GM18873 (cell line): ENCODE measurements around the gene CDC42BPG.

Experiments used
- ATAC-seq: cut with Tn5 transposase; IDR thresholded peaks from one replicate; pipeline ENCODE4 v1.9.1; 2021; ENCODE audit warnings: mild to moderate bottlenecking, moderate library complexity, moderate number of reproducible peaks; ENCODE audit not compliant: unreplicated experiment, low FRiP score

The CDC42BPG gene

GRCh38 chr11:64867748-64868462 lies 23.5 kb upstream of the CDC42BPG start:
- ATAC-seq, result no peak

DNA sequence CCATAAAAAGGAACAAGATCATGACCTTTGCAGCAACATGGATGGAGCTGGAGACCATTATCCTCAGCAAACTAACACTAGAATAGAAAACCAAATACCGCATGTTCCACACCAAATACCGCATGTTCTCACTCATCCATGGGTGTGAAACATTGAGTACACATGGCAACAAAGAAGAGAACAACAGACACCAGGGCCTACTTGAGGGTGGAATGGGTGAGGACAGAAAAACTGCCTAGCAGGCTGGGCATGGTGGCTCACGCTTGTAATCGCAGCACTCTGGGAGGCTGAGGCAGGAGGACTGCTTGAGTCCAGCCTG lies 21.7 kb upstream of the CDC42BPG start:
- no peak for ATAC-seq

DNA sequence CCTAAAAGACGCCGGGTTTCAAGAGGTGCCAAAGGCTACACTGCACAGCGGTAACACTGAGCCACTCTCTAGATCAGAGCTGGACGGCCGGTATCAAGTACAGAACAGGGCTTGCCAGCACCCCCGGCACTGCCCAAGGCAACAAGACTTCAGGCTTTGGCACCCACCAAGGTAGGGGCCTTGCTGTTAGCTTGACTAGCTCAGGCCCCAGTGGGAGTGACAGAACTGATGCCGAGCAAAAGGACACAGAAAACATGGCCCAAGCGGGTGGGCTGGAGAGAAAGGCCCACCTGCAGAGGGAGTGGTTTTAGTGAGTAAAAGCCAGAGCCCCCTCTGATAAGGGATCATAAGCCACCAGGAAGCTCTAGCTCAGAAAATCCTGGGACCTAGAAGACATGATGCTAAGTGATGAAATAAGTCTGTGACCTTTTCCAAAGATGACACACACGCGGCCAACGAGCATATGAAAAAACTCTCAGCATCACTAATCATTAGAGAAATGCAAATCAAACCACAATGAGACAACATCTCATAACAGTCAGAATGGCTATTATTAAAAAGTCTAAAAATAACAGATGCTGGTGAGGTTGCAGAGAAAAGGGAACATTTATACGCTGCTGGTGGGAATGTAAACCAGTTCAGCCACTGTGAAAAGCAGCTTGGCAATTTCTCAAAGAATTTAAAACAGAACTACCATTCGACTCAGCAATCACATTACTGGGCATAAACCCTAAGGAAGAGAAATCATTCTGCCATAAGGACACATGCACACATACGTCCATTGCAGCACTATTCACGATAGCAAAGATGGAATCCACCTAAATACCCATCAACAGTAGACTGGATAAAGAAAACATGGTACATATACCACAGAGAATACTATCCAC lies 21.1 kb upstream of the CDC42BPG start:
- ATAC-seq, result no peak

GRCh38 chr11:64864473-64865285 lies 20.2 kb upstream of the CDC42BPG start:
- no peak for ATAC-seq

GRCh38 chr11:64864135-64864472 lies 19.7 kb upstream of the CDC42BPG start:
- ATAC-seq, result no peak

DNA sequence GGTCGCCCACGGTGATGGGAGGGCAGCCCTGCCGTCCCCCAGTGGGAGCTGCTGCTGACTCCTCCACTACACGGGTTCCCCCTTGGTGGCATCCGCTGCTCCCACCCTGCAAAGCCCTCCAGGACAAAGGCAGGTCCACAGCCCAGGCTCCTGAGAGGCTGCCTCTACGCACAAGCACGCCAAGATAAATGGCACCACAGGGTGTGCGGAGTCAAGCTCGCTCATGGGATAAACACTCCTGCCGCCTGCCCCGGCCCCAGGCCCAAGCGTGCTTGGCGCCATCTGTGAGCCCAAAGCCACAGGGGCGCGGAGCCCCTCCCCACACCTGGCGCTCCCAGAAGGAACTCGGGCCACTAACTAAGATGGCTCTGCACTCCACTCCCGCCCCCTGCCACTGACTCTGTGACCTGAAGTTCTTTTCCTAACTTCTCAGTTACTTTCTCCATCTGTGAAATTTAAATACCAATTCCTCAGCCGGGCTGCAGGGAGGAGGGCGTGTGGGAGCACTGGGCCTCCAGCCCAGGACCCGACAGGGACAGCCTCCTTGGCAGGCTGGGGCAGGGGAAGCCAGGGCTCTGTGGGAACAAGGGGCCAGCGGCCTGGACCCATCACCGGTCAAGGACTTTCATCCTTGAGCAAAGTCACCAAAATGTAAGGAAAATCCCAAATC lies 19.1 kb upstream of the CDC42BPG start:
- ATAC-seq, result no peak

DNA sequence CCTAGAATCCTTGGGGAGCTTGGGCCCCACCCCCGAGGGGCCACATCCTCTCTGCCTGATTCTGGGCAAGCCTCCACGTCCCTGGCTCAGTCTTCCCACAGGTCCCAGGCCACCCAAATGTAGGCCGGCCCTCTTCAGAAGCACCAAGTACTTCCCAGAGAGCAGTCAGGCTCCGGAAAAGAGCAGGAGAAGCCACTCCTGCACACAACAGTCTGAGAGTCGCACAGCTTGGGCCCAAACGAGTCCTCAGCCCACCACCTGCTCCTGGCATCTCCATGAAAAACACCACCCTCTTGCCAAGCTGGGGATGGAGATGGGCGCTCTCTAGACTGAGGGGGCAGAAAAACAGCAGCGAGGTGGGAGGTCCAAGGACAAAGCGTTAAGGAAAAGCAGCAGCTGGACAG lies 18.5 kb upstream of the CDC42BPG start:
- ATAC-seq, result no peak

GRCh38 chr11:64861227-64861975 lies 16.9 kb upstream of the CDC42BPG start:
- ATAC-seq, result no peak

- ATAC-seq, result peak; percentile 68
These were observed 15.3 kb upstream of the CDC42BPG start for GRCh38 chr11:64859542-64860414.

DNA sequence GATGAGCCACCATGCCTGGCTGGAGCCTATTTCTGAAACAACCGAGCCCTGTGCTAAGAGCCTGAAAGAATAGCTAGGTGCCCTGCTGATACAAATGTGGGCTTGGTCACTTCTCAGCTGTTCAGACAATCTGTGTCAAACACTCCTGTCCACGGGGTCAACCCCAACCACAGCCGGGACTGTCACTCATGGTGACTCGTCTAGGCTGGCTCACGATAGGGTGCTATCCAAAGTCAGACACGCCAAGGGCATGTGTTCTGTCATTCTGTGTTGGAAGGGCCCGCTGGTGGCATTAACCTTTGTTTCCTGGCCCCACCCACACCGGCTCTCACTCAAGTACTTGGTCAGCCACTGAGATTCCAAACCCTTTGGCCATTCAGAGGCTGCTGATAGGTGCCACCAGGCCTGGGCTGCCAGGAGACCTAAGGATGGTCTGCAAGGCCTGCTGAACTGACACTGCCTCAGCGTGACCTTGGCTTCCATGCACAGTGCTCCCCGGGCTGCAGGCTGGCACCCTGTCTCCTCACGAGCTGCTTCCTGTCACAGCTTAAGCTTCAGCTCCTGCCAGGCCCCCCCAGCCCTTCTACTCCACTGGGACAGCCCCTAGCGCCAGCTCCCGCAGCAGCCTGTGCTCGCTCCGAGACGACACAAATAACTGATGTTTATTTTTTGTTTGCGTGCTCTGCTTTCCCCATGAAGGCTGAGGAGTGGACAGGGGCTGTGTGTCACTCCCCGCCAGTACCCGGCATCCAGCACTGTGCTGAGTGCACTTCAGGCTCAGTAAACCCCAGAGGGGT lies 14.2 kb upstream of the CDC42BPG start:
- no peak for ATAC-seq

GRCh38 chr11:64857485-64857884 lies 13.0 kb upstream of the CDC42BPG start:
- no peak for ATAC-seq

GRCh38 chr11:64856382-64857227 lies 12.2 kb upstream of the CDC42BPG start:
- no peak for ATAC-seq

- ATAC-seq, result no peak
These were observed 11.3 kb upstream of the CDC42BPG start for GRCh38 chr11:64855596-64856304.

GRCh38 chr11:64854534-64855502 lies 10.4 kb upstream of the CDC42BPG start:
- ATAC-seq, result no peak

GRCh38 chr11:64854157-64854533 lies 9.7 kb upstream of the CDC42BPG start:
- ATAC-seq, result no peak

DNA sequence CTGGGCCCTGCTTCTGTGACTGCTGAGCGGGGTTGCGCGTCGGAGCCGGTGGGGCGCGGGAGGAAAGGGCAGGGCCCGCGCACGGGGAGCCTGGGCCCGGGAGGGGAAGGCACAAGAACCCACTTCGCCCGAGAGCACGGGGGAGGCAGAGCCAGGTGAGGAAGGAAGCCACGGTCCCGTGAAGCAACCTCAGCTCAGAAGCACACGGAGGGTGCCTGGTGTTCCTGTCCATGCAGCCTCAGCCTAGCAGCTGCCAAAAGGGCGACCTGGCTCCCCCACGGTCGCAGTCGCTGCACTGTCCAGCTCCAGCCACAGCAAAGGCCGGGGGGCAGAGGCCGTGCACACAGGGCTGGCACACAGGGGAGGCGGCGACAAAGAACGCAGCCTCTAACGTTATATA lies 9.3 kb upstream of the CDC42BPG start:
- ATAC-seq, result no peak
